SIG-M5 treated with dmso at 0.1 percent for 504 hours (cell line): ENCODE data around the gene INSRR.

ENCODE experiments used
- DNase-seq: peaks from one replicate; lab custom pipeline; 2025; ENCODE audit not compliant: unreplicated experiment; lab: John Stamatoyannopoulos, UW

The INSRR gene

DNA sequence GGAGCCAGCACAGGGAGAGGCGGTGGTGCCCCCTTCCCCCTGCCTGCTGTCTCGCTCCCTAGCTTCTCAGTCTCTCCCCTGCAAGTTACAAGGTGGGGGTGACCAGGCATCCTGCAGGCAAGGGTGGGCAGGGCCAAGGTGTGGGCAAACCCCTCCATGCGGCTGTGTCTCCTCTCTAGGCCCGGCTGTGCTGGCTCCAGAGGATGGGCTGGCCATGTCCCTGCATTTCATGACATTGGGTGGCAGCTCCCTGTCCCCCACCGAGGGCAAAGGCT is 16.4 kb upstream of the INSRR start:
- no peak for DNase-seq

DNA sequence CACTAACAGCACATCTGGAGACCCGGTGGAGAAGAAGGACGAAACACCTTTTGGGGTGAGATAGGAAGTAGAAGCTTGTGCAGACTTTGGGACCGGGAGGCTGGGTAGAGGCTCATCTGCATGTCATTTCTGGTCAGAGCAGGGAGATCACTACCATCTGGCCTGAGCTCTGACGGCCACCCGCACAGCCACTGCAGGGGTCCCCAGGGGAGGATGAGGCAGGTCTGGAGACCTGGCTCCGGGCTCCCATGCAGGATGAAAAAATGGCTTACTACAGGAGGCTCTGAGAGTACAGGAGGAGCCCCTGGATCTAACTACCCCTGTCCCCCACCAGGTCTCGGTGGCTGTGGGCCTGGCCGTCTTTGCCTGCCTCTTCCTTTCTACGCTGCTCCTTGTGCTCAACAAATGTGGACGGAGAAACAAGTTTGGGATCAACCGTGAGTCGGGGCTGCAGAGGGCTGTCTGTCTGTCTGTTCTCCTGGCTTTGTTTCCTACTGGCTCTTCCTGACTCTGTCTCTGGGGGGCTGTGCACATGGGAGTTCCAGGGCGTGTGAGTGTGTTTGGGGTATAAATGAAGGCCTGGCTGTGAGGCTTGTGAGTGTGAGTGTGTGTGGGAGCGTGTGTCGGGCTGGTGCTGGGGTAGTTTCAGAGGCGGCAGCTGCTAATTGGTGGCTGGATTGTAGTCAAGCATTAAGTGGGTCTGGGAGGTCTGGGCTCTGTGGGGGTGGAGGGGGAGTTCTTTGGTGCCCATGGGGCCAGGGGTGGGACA is 15.8 kb upstream of the INSRR start:
- no peak for DNase-seq

DNA sequence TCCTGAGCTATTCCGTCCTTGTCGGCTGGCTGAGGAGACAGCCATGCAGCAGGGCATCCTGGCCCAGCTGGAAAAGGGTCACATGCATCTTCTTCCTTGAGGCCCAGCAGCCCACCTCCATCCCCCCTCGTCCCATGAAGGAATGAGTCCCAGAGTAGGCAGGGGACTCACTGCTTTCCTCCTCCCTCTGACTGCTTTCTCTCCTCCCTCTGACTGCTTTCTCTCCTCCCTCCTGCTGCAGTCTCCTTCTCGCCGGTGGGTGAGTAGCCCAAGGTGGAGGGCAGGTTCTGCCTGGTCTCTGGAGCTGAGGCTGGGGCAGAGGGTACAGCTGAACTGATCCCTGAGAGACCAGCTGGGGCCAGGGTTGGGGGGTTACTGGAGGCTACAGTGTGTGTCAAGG is 15.2 kb upstream of the INSRR start:
- DNase-seq: no peak

- no peak for DNase-seq
Measured at GRCh38 chr1:156873659-156874058, 14.7 kb upstream of the INSRR start.

GRCh38 chr1:156869455-156869854 is 10.5 kb upstream of the INSRR start:
- DNase-seq: no peak

DNA sequence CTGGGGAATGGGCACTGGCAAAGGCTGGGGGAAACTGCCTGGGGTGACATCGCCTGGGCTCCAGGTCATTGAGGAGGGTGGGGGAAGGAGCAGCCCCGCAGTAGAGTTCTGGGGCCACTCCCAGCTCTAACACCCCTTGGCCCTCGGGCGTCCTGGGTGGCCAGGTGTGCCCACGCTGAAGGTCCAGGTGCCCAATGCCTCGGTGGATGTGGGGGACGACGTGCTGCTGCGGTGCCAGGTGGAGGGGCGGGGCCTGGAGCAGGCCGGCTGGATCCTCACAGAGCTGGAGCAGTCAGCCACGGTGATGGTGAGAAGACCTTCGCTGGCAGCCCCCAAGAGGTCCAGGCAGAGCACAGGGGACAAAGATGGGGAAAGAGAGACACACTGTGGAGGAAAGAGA is 9.4 kb upstream of the INSRR start:
- DNase-seq: no peak

DNA sequence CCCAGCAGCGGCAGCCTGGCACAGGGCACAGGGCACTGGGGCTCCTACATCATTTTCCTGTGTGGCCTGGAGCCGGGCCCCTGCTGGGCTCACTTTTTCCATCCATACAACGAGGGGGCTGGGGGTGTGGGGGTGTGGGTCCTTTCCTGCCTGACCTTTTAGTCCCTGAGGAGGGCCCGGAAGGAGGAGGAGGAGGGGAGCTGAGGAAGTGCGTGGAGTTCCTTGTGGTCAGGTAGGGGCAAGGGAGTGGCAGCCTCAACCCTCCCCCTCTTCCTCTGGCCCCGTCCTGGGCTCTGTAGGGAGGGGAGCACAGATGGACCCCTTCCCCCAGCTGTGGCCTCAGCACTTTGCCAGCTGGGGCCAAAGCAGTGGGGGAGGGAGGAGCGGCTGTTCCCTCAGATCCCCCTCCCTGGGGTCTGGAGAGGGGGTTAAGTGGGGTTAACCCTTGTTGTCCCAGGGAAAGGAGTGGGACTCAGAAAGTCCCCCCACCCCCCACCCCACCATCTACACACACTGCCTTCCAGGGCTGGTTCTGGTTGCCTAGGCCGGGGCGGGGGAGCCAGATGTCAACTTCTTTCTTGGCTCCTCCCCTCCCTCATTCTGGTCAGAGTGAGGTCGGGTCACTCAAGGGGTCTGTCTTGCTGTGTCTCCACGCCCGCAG is 7.5 kb upstream of the INSRR start:
- no peak for DNase-seq

DNA sequence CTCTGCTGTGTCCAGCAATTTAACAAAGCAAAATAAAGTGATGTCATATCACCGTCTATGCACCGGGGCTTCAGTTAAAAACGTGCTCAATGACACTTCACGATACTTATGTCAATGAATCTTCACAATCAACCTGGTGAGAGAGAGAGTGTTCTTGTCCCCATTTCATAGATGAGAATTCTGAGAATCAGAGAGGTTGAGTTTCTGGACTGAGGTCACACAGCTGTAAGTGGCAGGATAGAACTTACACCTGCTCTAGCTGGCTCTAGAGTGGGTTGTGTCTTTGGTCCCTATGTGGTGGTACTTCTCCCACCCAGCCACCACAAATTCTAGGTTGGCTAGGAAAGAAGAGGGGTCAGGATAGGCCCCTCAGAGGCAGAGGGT is 6.9 kb upstream of the INSRR start:
- no peak for DNase-seq

DNA sequence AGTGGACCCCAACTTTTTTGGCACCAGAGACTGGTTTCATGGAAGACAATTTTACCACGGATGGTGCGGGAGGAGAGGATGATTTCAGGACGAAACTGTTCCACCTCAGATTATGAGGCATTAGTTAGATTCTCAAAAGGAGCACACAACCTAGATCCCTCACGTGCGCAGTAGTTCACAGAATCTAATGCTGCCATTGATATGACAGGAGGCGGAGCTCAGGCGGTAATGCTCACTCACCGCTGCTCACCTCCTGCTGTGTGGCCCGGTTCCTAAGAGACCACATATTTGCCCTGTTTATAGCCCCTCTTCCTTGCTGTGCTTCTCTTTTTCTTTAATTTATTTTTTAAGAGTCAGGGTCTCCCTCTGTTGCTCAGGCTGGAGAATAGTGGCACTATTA is 6.3 kb upstream of the INSRR start:
- no peak for DNase-seq

DNA sequence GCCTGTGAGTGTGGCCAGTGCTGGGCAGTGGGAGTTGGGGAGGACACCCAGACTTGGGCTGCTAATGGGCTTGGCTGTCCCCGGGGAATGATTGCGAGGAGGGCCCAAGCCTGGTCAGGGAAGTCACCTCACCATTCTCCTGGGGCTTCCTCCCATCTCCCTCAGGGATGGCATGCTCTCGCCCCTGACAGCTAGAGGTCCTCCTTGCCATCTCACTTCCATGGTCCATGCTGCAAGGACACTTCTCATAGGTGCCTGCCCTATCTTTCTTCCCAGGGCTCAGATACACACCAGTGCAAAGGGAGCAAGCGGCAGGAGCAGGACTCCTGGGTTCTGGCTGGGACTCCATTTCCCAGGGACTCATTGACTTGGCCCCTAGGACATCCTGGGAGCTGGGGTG is 5.9 kb upstream of the INSRR start:
- DNase-seq: no peak

DNA sequence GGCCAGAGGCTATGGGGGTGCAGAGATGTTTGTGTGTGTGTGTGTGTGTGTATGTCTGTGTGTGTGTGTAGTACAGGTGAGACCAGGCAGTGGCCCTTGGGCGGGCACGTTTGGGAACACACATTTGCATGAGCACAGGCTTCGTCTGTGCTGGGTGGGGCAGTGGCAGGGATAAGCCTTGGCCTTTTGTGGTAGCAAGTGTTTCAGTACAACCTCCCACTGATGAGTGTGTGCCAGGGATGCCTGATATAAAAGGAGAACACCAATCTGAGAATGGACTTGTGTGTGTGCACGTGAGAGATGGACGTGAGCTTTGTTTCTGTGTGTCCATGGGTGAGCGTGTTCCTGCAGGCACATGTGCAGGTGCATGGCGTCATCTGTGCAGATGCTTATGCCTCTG is 4.7 kb upstream of the INSRR start:
- no peak for DNase-seq

- no peak for DNase-seq
Measured at GRCh38 chr1:156862997-156863599, 4.2 kb upstream of the INSRR start.

GRCh38 chr1:156862584-156862983 is 3.7 kb upstream of the INSRR start:
- no peak for DNase-seq

- no peak for DNase-seq
Measured at GRCh38 chr1:156860628-156861423, 1.9 kb upstream of the INSRR start, which contains the start of gene NTRK1. NTRK1 (plus strand) TSS chr1:156860865; CDS start chr1:156860935, 70 bp downstream.

DNA sequence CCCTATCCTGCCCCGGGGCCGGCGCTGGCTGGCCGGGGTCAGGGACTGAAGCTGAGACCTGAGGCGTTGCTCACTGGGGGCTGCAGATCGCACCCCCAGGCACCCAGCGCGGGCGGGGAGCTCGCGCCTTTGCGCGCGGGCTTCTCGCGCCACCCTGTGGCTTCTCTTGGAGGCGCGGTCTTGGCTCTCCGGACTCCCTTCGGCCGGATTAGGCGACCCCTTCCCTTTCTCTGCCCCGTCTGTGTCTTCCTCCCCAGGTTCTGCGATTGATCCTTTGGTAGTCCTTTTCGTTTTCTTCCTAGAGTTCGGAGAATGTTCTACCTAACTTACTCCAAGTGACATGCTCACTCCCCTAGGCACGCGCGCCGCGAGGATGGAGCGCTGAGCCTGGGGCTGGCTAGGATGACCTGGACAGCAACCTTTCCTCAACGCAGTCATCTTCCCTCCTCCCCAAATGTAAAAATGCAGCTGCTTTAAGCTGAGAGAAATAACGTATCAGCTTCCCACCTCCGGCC is 1.3 kb upstream of the INSRR start:
- no peak for DNase-seq

DNA sequence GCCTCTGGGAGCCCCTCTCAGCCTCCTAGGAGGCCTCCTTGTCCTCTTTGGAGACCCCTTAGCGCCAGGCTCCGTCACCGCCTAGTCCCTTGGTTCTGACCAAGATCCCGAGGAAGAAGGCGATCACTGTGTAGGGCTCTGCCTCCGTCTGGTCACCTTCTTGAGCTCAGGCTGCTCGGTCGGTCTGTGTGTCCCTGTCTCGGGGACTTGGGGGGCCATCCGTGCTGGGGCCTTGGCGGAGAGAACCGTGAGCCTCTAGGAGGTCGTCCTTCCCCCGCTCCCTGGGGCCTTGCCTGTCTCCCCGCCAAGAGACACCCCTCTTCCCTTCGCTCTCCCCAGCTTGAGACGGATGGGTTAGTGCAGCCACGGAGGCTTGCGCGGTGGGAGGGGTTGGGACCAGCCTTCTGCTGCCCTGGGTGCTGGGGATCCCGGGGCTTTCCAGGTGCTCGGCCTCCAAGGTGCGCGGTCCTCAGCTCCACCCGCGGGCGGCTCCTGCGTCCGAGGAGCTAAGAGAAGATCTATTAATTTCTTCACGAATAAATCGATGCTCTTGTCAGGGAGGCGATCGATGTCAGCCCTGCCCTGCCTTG is 701 bp upstream of the INSRR start:
- no peak for DNase-seq

DNA sequence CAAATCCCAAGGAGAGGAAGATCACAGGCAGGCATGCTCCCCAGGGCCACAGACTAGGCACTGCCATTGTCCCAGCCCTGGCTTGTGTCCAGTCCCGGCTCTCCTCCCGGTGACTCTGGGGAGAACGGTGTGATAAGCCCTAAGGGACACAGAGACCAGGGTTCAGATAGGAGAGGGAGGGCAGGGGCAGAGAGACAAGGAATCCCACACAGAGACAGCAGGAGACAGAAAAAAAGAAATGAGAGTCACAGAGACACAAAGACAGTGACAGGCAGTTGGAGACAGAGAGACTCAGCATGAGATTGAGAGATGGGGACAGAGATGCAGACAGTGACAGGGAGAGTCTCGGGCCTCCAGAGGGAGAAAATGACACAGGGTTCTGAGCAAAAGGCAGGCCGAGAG is 361 bp downstream of the INSRR start:
- no peak for DNase-seq

DNA sequence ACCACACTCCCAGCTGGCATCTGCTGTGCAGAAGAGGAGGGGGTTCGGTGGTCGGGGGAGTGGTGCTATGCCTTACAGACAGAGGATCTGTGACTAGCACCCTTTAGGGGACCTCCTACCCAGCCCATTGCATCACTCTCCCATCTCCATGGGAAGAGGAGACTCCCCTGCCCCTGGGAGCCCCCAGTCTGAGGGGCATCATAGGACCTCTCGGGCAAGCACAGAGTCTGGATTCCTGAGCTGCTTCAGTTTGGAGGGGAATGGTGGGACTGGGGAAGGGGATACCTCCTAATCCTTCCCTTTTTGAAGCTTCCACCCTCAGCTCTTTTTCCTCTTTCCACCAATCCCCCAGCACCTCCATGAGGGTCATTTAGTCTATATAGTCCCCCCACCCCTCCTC is 1.4 kb downstream of the INSRR start:
- no peak for DNase-seq

GRCh38 chr1:156856282-156856785 is 2.6 kb downstream of the INSRR start:
- no peak for DNase-seq

- no peak for DNase-seq
Measured at GRCh38 chr1:156854634-156855033, 4.3 kb downstream of the INSRR start.

GRCh38 chr1:156853761-156854160 is 5.2 kb downstream of the INSRR start:
- no peak for DNase-seq
